Uterus (tissue), 2 donors: ENCODE results near the gene SHFL.

Experiments
- CTCF ChIP-seq, 4 experiments: fragments of 200-600 bp in 2 of 4; fragments of 450-650 bp in 2 of 4; sonication (generic) in 2 of 4; IDR thresholded peaks; one replicate each; pipeline ENCODE4 v1.5.1; 2016 to 2019; ENCODE audit warnings: antibody characterized with exemption in 4 of 4, mild to moderate bottlenecking in 2 of 4, moderate library complexity in 1 of 4
- POLR2A ChIP-seq, 2 donors: fragments of 450-650 bp; IDR thresholded peaks; one replicate each; pipeline ENCODE4 v1.6.1; 2016; ENCODE audit warnings: antibody characterized with exemption in 2 of 2, mild to moderate bottlenecking in 1 of 2, moderate library complexity in 1 of 2

DNA sequence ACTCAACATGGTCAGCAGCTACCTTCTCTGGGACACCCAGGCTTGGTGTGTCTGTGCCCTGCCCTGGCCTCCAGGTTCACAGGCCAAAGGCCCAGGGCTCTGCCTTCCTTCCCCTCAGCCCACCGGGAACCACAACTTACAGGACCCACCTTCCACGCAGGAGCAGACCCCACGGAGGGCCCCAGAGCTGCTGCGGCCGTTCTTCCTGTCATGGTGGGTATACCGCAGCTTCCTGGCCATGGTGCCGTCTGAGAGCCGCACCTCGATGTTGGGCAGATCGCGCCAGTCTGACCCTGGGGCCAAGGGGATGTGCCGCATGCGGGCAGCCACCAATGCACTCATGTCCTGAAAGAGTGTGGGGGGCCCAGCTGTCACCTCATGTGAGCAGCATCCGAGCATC lies 50.8 kb downstream of the SHFL start:
- no peak for TF ChIP-seq POLR2A (IDR thresholded peaks at IDR 0.05)
- no peak for TF ChIP-seq CTCF (IDR thresholded peaks at IDR 0.05)
